ENCODE measurements around the gene RARA.
"Not testable (repeated sequence)": the region's sequence is repeated elsewhere in the genome, so short reads cannot be mapped to it uniquely, and the experiment has no call there.

Gene RARA

DNA sequence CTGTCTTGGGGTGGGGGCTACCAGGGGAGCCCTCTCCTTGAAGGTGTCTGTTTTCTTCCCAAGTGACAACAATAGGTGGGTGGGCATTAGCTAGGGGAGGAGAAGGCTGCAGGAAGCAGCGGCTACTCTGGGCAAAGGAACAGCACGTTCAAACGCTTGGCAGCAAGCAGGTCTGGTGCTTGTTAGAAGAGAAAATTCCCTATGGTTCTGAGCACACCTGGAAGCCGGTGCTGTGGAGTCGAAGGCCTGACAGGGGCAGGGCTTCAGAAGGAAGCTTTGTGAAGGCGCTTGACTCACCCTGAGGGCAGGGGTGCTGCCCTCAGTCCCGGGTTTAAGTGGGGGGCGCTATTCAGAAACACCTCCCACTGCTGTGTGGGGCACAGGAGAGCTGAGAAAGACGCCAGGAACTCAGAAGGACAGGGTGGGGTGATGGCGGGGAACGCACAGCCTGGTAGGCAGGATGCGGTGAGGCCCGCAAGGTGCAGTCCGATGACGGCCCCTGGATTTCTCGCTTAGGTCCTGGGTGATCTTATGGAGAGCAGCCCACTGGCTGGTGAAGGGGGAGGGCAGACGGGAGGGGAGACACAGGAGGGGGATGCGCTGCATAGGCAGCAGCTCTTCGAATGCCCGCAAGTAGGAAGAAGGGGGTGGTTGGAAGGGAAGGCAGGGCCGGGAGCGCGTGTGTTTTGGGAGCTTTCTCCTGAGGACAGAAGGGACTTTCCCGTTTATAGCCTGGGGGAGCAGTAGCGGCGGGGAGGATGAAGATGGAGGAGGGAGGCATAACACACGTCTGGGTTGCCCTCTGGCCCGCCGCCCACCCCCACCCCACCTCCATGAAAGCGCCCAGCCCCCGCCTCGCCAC is 52.3 kb downstream of the RARA start:
- no peak for DNase-seq

DNA sequence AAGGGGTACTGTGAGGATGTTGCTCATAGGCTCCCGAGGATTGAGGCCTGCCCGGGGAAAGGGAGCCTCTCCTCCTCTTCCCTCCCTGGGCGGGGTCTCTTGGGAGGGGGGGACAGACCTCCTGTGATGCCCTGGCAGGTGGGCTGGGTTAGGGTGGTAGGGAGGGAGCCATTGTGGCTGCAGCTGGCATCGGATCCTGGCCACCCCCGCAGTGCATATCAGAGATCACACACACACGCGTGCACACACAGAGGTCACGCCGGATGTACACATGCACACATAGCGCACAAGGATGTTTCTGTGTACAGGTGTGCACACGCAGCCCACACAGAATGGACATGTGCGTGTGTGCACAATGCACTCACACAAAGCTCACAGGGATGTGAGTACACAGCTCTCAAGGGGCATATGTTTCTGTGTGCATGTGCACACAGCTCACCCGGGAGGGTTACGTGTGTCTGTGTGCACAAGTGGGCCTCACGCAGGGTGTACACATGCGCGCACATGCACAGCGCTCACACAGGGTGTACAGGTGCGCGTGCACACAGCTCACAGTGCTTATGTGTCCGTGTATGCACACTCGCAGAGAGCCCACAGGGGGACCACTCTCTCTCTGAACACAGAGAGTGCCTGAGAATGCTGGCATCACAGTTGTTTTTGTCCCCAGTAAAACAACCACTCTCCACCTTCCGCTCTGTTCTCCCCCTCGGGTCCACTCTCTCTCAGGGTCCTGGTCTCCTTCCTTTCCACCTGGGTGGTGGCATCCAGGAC is 53.1 kb downstream of the RARA start:
- DNase-seq = no peak

DNA sequence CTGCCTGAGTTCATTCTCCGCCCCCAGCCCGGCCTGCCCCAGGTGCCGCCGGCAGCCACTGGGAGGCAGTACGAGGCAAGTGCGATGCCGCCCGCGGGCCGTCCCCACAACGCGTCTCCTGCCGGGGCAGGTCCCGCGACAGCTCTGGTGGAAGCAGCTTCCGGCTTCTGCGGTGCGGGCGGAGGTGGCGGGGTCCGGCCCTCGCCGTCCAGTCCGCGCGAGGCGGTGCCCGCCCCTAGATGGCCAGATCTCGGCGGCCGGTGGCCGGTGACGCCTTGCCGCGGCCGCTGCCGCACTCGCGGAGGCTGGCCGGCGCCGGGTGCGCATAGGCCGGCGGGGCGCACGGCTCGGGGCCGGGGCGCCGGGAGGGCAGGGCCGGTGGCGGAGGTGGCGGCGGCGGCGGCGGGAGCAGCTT is 53.7 kb downstream of the RARA start:
- DNase-seq = no peak

DNA sequence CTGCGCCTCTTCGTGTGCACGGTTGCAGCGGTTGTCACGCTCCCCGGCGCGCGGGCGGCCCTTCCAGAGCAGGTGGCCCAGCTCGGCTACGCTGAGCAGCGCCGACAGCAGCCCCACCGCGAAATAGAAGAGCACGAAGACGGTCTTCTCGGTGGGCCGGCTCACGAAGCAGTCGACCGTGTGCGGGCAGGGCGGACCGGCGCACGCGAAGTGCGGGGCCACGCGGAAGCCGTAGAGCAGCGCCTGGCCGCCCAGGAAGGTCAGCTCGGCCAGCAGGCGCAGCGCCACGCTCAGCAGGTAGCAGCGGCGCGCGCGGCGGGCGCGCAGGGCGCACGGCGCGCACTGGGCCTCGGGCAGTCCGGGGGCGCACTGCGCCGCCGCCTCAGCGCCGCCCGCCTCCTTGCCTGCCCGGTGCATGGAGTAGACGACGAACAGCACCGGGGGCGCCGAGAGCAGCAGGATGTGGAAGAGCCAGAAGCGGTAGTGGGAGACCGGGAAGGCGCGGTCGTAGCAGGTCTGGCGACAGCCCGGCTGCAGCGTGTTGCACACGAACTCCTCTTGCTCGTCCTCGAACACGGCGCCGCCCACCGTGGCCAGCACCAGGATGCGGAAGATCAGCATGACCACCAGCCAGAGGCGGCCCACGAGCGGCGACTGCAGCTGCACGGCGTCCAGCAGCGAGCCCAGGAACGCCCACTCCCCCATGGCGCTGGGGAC is 54.3 kb downstream of the RARA start:
- no peak for DNase-seq

DNA sequence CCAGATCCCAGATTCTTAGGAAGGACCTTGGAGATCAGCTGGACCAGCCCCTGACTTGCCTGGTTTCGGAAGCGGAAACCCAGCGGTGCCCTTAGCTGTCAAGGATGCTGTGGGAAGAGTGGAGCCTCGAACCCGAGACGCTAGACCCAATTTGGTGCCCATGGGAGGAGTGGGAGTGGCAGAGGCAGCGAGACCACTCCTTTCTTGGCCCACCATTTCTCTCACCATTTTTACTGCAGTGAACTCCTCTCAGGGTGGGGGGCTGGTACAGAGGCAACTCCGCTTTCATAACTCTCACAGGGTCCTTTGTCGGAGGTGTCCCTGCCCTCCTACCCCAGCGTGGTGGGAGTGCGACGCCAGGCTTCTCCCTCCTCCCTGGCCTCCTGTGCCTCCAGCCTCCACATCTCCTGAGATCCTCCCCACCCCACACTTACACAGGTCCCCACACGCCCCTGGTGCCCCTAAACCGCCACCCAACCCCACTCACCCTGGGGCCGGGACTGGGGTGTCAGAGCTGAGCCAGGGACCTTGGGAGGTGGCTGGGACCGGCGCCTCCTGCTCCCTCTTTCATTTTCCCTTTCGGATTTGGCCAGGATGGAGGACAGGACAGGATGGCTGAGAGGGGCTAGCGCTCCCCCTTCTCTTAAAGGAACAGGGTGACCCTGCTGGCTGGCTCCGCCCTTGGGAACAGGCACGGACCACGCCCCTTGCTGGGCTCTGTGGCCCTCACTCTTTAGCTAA is 55.3 kb downstream of the RARA start, which contains the start of gene GJD3:
Gene GJD3 (minus strand): TSS at position 617 of the 741 bp plus-strand sequence. CDS start 922 bp downstream, outside the sequence.
- DNase-seq = no peak

DNA sequence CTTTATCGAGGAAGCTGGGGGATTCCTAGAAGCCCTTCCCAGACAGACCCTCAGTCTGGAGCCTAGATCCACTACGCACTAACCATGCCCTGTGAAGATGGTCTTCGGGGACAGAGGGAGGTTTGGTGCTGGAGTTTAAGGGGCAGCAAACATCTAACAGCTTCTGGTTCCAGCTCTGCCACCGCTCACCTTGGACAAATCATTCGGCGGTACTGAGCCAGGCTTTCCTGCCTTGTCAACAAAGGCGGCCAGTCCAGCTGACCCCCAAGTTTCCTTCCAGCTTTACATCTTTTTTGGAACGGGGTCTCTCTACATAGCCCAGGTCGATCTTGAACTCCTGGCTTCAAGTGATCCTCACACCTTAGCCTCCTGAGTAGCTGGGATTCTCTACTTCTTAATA is 55.9 kb downstream of the RARA start:
- DNase-seq = no peak

DNA sequence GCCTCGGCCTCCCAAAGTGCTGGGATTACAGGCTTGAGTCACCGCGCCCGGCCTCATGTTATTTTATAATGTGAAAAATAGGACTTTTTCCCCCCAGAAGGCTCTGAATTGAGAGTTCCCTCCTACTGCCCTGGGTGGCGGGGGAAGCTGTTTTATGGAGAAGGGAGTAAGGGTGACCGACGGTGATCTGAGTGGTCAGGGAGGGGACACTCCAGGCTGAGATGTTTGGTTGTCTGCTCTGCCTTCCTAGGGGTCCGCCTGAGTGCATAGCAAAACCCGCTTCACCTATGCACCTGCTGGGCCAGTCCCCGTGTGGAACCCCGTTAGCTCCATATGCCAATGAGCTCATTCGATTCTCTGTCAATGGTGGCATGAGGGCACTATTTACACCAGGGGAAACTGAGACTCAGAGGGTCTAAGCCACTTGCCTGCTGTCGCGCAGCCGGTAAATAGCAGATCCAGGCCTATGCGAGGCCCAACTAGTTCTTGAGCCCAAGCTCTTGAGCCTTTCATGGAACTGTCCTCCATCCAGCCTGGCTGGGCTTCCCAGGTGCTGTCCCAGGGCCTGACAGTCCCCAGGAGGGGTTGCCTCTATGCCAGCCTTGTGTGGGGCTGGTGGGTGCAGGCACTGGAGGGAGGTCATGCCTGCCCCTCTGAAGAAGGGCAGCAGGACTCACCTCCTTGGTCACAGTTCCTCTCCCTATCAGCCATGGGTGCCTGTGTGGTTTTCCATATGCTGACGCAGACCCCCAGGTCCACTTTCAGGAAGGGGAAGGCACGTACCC is 57.3 kb downstream of the RARA start:
- no peak for DNase-seq

DNA sequence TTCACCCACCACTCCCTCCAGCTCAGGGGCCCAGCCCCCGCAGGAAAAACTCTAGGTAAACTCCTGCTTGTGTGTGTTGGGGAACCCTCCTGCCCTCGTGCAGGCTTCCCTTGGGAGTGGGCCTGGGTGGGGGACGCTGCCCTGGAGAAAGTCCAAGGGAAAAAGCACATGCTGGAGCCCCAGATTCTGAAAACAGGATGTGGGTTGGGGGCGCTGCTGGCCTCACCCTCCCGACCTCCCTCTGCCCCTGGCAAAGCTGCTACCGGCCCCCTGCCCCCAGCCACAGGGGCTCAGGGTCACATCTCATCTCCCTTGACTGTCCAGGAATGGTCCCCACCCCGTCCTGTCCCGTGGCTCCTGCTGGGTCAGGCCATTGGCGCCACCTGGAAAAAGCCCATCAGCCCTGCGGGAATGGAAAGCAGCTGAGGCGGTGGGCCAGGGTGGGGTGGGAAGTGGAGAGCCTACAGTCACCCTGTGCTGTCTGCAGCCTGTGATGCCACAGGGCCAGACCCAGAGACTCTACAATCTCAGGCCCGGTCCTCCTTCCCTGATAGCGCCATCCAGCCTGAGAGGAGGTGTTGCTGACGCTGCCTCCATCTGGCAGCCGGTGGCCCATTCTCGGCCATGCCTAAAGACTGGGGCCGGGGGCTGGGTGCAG is 58.0 kb downstream of the RARA start:
- no peak for DNase-seq

DNA sequence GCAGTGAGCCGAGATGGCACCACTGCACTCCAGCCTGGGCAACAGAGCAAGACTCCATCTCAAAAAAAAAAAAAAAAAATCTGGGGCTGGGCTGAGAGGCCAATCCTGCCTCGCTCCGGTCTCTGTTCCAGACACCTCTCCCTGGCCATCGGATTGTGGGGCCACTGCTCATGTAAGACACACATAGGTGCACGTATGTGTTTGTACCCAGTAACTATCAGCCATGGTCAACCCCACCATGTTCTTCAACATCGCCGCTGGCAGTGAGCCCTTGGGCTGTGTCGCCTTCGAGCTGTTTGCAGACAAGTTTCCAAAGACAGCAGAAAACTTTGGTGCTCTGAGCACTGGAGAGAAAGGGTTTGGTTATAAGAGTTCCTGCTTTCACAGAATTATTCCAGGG is 58.7 kb downstream of the RARA start:
- not testable (repeated sequence) for DNase-seq

DNA sequence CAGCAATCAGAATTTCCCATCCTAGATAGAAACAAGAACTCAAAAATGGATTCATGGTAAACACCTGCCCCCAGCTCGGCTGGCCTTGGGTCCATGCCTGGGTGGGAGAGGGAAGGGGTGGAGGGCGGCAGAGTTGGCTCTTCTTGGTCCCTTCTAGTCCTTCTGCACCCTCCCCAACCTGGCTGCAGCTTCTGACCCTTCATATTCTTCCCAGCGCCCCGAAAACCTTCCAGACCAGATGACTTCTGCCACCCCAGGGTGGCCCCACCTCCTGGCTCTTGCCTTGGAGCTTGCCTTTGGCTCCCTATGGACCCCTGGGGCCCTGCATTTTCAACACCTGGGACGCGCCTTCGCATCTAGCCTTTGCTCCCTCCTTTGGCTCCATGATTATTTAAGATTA is 60.9 kb downstream of the RARA start:
- no peak for DNase-seq

DNA sequence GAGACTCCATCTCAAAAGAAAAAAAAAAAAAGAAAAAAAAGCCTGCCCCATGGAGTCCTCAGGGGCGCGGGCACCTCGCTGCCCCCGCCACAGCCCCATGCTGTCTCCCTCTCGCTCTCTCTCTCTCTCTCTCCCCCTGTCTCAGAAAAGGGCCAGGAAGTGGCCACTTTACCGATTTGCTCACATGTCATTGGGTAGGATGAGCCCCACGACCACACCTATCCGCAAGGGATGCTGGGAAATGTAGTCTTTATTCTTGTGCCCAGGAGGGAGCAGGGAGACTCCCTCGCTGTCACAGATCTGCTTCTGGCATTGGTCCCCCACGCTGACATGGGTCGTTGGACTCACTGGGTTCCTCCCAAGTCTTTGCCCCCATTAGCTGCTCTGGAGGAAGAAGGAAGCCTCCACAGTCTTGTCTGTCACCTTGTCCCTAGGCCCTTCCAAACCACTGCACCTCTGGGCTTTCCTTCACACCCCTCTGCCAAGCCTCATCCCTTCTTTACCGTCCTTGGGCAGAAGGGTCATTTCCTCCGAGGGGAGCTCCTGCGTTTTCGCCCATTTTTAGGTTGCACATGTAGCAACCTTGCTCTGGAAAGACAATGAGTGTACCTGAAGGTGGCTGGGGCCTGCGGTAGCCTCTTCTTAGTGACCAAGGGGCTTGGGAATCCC is 62.4 kb downstream of the RARA start:
- DNase-seq = no peak

DNA sequence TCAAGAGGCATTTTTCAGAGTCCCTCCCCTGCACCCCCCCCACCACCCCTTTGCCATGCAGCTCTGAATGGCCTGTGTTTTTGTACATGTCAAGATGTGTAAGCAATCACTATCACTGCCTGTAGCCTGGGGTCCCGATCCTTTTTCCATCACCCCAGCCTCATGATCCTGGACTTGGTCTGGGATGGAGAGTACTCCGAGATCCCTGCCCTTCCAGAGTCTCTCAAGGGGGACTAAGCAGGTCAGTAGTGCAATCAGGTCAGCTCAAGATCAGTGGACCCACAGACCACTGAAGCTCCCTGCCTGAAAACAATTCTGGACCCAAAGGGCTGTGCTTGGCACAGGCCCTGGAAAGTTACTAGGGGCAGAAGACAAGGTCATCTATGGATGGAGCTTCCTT is 63.1 kb downstream of the RARA start:
- DNase-seq = no peak

DNA sequence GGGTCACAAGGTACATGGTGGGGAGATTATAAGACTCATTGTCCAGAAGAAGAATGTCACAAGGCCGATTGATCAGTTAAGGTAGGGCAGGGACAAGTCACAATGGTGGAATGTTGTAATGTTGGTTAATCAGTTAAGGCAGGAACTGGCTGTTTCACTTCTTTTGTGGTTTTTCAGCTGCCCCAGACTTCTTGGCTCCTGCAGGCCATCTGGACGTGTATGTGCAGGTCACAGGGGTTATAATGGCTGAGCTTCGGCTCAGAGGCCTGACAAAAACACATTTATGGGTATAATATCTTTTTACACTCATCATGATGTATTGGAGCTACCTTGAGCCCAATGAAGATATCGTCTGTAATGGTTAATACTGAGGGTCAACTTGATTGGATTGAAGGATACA is 63.7 kb downstream of the RARA start:
- not testable (repeated sequence) for DNase-seq

DNA sequence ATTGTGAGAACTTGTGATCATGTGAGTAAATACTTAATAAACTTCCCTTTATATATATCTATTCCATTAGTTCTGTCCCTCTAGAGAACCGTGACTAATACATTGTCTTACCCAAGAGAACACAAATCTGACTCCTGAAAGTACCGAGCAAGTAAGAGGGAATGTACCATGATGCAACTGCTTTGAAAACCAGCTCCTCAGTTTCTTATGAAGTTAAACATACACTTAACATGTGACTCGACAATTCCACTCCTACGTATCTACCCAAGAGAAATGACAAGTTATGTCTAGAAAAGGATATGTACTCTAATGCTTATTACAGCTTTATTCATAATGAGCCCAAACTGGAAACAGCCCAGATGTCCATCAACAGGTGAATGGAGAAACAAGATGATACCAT is 64.3 kb downstream of the RARA start:
- DNase-seq = no peak

DNA sequence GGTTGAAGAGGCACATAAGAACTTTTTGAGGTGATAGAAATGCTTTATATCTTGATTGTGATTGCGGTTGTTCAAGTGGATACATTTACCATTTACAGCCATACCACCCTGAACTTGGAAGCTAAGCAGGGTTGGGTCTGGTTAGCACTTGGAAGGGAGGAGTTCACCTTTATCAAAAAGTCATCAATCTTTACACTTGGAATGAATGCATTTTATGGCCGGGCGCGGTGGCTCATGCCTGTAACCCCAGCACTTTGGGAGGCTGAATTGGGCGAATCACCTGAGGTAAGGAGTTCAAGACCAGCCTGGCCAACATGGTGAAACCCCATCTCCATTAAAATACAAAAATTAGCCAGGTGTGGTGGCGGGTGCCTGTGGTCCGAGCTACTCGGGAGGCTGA is 65.0 kb downstream of the RARA start:
- no peak for DNase-seq

DNA sequence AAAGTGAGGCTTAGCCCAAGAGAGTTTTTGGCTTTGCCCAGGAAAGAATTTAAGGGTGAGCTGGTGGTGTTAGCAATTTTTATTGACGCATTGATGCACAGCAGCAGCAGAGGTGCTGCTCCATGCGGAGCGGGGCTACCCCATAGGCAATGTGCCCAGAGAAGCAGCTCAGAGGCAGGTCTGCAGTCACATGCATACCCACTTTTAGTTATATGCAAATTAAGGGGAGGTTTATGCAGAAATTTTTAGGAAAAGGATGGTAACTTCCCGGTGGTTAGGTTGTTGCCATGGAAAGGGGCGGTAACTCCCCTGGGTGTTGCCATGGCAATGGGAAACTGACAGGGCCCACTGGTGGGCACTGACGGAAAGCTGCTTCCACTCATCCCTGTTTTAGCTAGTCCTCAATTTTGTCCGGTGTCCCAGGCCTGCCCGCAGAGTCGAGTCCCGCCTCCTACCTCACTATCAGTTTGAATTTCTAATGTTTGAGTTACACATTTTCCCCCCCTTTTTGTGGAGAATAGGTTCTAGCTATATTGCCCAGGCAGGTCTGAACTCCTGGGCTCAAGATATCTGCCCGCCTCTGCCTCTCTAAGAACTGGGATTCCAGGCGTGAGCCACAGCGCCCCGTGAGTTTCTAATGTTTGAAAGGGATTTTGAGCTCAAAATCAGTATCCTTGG is 66.0 kb downstream of the RARA start:
- no peak for DNase-seq

DNA sequence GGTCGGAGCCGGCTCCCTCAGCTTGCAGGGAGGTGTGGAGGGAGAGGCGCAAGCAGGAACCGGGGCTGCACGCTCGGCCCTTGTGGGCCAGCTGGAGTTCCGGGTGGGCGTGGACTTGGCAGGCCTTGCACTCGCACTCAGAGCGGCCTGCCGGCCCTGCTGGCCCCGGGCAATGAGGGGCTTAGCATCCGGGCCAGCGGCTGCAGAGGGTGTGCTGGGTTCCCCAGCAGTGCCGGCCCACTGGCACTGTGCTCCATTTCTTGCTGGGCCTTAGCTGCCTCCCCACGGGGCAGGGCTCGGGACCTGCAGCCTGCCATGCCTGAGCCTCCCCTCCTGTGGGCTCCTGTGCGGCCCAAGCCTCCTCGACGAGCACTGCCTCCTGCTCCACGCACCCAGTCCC is 66.8 kb downstream of the RARA start:
- DNase-seq = not testable (repeated sequence)

DNA sequence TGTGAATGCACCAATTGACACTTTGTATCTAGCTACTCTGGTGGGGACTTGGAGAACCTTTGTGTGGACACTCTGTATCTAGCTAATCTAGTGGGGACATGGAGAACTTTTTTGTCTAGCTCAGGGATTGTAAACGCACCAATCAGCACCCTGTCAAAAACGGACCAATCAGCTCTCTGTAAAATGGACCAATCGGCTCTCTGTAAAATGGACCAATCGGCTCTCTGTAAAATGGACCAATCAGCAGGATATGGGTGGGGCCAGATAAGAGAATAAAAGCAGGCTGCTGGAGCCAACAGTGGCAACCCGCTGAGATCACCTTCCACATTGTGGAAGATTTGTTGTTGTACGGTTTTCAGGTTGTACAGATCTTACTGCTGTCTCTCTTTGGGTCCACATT is 67.6 kb downstream of the RARA start:
- DNase-seq = not testable (repeated sequence)

DNA sequence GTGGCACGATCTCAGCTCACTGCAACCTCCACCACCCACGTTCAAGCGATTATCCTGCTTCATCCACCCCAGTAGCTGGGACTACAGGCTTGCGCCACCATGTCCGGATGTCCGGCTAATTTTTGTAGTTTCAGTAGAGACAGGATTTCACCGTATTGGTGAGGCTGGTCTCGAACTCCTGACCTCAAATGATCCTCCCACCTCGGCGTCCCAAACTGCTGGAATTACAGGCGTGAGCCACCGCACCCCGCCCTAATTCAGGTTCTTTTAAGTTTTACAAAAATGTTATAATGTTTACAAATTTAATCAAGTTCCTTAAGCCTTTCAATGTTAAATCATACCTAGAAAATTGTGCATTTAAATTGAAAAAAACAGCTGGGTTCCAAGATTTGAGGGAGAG is 68.9 kb downstream of the RARA start:
- no peak for DNase-seq

DNA sequence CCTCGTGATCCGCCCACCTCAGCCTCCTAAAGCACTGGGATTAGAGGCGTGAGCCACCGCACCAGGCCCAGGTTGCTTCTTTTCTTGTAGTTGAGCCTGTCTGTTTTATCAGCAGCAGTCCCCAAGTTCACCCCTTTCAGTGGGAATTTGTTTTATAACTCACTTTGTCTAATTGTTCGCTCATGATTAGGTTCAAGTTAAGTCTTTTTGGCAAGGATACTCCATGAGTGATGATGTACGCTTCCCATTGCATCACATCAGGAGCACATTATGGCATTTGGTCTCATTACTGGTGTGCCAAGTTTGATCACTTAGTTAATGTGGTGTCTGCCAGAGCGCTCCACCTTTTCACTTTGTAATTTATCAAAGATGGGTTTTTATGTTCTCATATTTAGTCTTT is 70.0 kb downstream of the RARA start:
- DNase-seq = no peak

All from DMS 273 treated with DMSO at 0.1 percent for 48 hours (cell line).